Neuronal stem cell (in vitro differentiated cells): ENCODE measurements around the gene P2RY8.

Experiments
- DNase-seq: peaks from one replicate; pipeline ENCODE4 v3.0.0-alpha.2; 2013; ENCODE audit warnings: low spot score
- H2AFZ ChIP-seq: one replicate; pipeline ENCODE4 v1.6.1; 2013; ENCODE audit warnings: mild to moderate bottlenecking, low read length, inconsistent platforms
- H2AK5ac ChIP-seq: 2 replicates; pipeline ENCODE4 v1.6.1; 2013; ENCODE audit warnings: low read depth, mild to moderate bottlenecking, inconsistent platforms, low read length, moderate library complexity, mixed read lengths
- H2BK120ac ChIP-seq: 2 replicates; pipeline ENCODE4 v1.6.1; 2013; ENCODE audit warnings: low read depth, mild to moderate bottlenecking, inconsistent platforms, low read length, moderate library complexity, mixed read lengths
- H2BK12ac ChIP-seq: one replicate; pipeline ENCODE4 v1.6.1; 2013; ENCODE audit warnings: low read length, inconsistent platforms
- H2BK15ac ChIP-seq: 2 replicates; pipeline ENCODE4 v1.6.1; 2013; ENCODE audit warnings: mild to moderate bottlenecking, low read length, inconsistent platforms, mixed read lengths
- H2BK5ac ChIP-seq: one replicate; pipeline ENCODE4 v1.6.1; 2013; ENCODE audit warnings: inconsistent platforms, mild to moderate bottlenecking, low read length, moderate library complexity
- H3K14ac ChIP-seq: one replicate; pipeline ENCODE4 v1.6.1; 2013; ENCODE audit warnings: low read length, inconsistent platforms
- H3K18ac ChIP-seq: 2 replicates; pipeline ENCODE4 v1.6.1; 2013; ENCODE audit warnings: low read length, inconsistent platforms
- H3K23ac ChIP-seq: 2 replicates; pipeline ENCODE4 v1.6.1; 2013; ENCODE audit warnings: low read depth, mild to moderate bottlenecking, mixed read lengths, low read length, inconsistent platforms; ENCODE audit not compliant: poor library complexity
- H3K27ac ChIP-seq: replicated peaks from 3 replicates; pipeline ENCODE4 v1.5.1; 2013; ENCODE audit warnings: low read length, inconsistent platforms
- H3K27me3 ChIP-seq, 3 experiments: 2 replicates each; pipeline ENCODE4 v1.6.1; 2013; ENCODE audit warnings: low read length in 3 of 3, mild to moderate bottlenecking in 2 of 3, inconsistent platforms in 1 of 3, low read depth in 1 of 3, mixed read lengths in 1 of 3, moderate library complexity in 1 of 3; ENCODE audit not compliant: control insufficient read depth in 3 of 3, insufficient read depth in 3 of 3
- H3K36me3 ChIP-seq, 2 donors: replicated peaks in 1 of 2; 2 replicates each; pipeline ENCODE4 v1.6.1; 2013; ENCODE audit warnings: low read length in 2 of 2; ENCODE audit not compliant: control insufficient read depth in 2 of 2, insufficient read depth in 2 of 2
- H3K4ac ChIP-seq: 2 replicates; pipeline ENCODE4 v1.6.1; 2013; ENCODE audit warnings: inconsistent platforms, mild to moderate bottlenecking, low read length, moderate library complexity
- H3K4me1 ChIP-seq, 2 donors: 1 replicate in 1 of 2; 2 replicates in 1 of 2; pipeline ENCODE4 v1.6.1; 2013; ENCODE audit warnings: low read length in 2 of 2, low read depth in 1 of 2; ENCODE audit not compliant: control insufficient read depth in 2 of 2, insufficient read depth in 1 of 2
- H3K4me2 ChIP-seq: one replicate; pipeline ENCODE4 v1.6.1; 2013; ENCODE audit warnings: mild to moderate bottlenecking, low read length, inconsistent platforms; ENCODE audit not compliant: insufficient read depth, poor library complexity, severe bottlenecking
- H3K4me3 ChIP-seq, 2 donors: 2 replicates each; pipeline ENCODE4 v1.5.1; 2013; ENCODE audit warnings: low read length in 2 of 2, mild to moderate bottlenecking in 2 of 2, inconsistent platforms in 1 of 2, moderate library complexity in 1 of 2
- H3K79me1 ChIP-seq: one replicate; pipeline ENCODE4 v1.6.1; 2013; ENCODE audit warnings: low read depth, mild to moderate bottlenecking, inconsistent platforms, low read length, moderate library complexity
- H3K9ac ChIP-seq: one replicate; pipeline ENCODE4 v1.6.1; 2013; ENCODE audit warnings: mild to moderate bottlenecking, low read depth, low read length, inconsistent platforms; ENCODE audit not compliant: poor library complexity
- H3K9me3 ChIP-seq, 2 donors: replicated peaks in 1 of 2; 2 replicates each; pipeline versions ENCODE3 to v1.6.1; 2013; ENCODE audit warnings: low read length in 2 of 2, mild to moderate bottlenecking in 2 of 2, inconsistent platforms in 1 of 2, low read depth in 1 of 2, mixed read lengths in 1 of 2, moderate library complexity in 1 of 2; ENCODE audit not compliant: control insufficient read depth in 2 of 2, insufficient read depth in 1 of 2
- H4K8ac ChIP-seq: one replicate; pipeline ENCODE4 v1.6.1; 2013; ENCODE audit warnings: low read depth, mild to moderate bottlenecking, inconsistent platforms, low read length, moderate library complexity
- H4K91ac ChIP-seq: one replicate; pipeline ENCODE4 v1.6.1; 2013; ENCODE audit warnings: low read length, low read depth, mild to moderate bottlenecking, inconsistent platforms; ENCODE audit not compliant: poor library complexity
- WGBS, 2 donors: extraction: QIAGEN DNeasy Blood & Tissue Kit; methylation state at CpG; one replicate each; pipeline ENCODE4 v1.1.7; 2013; ENCODE audit warnings: missing lambda C conversion rate in 2 of 2, mixed read lengths in 1 of 2; ENCODE audit not compliant: insufficient read length in 2 of 2, insufficient replicate concordance in 1 of 2; ENCODE audit errors: extremely low coverage in 2 of 2; 5-methylcytosine and 5-hydroxymethylcytosine counted together

Gene P2RY8

DNA sequence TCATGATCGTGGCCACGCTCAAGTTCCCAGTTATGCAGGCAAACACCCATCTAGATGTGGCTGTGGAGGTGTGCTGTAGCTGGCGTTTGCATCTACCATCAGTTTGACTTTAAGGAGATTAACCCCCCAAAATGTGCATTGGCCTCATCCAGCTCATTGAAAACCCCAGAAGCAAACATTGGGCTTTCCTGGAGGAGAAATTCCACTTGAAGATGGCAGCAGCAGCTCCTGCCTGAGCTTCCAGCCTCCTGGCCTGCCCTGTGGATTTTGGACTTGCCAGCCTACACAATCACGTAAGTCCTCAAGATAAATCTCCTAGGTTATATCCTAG is 114.9 kb downstream of the P2RY8 start:
- H2BK15ac ChIP-seq, result no peak overlapping the region
- no peak overlapping the region for H4K8ac ChIP-seq
- H3K27ac ChIP-seq, result no peak overlapping the region
- H2BK120ac ChIP-seq, result no peak overlapping the region
- H3K4ac ChIP-seq, result no peak overlapping the region
- no peak for DNase-seq
- no peak overlapping the region for H3K18ac ChIP-seq
- peaks cover 62 to 92% of the 10 kb centered on the region in 2 donors for H3K36me3 ChIP-seq
- H3K23ac ChIP-seq, result no peak overlapping the region
- no peak overlapping the region for H4K91ac ChIP-seq
- H3K14ac ChIP-seq, result no peak overlapping the region
- no peak overlapping the region for H2AK5ac ChIP-seq
- H3K4me3 ChIP-seq, result no peak overlapping the region
- H2AFZ ChIP-seq, result no peak overlapping the region
- no peak overlapping the region for H2BK5ac ChIP-seq
- H3K4me2 ChIP-seq, result no peak overlapping the region
- H2BK12ac ChIP-seq, result no peak overlapping the region
- H3K27me3 ChIP-seq, result peaks cover 0 to 2% (median 0%) of the 10 kb centered on the region in 3 experiments
- H3K79me1 ChIP-seq, result no peaks in the 10 kb centered on the region
- no peaks in the 10 kb centered on the region for H3K4me1 ChIP-seq
- H3K9me3 ChIP-seq, result peaks cover 31 to 42% of the 10 kb centered on the region in 2 donors
- no peak overlapping the region for H3K9ac ChIP-seq
- no CpG with 5 or more reads among the region's 4 CpGs for WGBS, 2 donors

GRCh38 chrX:1421433-1422134 is 115.4 kb downstream of the P2RY8 start:
- Histone ChIP-seq H2BK120ac (no peak overlapping the region), H3K4me3 (no peak overlapping the region), H3K27me3 (peaks cover 0 to 2% (median 0%) of the 10 kb centered on the region in 3 experiments), H3K9me3 (peaks cover 31 to 46% of the 10 kb centered on the region in 2 donors), H3K23ac (no peak overlapping the region), H3K18ac (no peak overlapping the region), H3K36me3 (peaks cover 65 to 94% of the 10 kb centered on the region in 2 donors), H2BK12ac (no peak overlapping the region), H2AFZ (no peak overlapping the region), H2BK15ac (no peak overlapping the region), H2AK5ac (no peak overlapping the region), H3K14ac (no peak overlapping the region), H3K4ac (no peak overlapping the region), H3K4me2 (no peak overlapping the region), H3K9ac (no peak overlapping the region), H3K27ac (no peak overlapping the region), H4K91ac (no peak overlapping the region), H3K4me1 (no peaks in the 10 kb centered on the region), H4K8ac (no peak overlapping the region), H2BK5ac (no peak overlapping the region), H3K79me1 (peaks cover 1% of the 10 kb centered on the region)
- WGBS, 2 donors, result no CpG with 5 or more reads among the region's 19 CpGs
- no peak for DNase-seq

DNA sequence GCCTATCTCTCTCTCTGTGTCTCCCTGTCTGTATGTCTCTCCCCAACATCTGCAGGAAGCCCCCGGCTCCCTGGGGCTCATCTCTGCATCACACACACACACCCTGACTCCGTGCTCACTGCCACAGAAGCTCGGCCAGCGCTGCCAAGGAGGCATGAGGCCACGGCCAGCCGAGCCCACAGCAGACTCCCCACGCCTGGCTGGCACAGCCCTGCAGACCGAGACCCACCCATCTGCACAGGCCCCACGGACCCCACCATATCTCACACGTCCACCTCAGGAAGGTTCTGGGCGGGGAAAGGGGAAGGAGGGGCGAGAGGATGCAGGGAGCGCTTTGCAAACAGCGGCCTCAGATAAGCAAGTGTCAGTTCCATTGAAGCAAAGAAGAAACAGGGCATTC is 116.6 kb downstream of the P2RY8 start:
- H3K36me3 ChIP-seq, result peaks cover 68 to 92% of the 10 kb centered on the region in 2 donors

GRCh38 chrX:1419545-1420355 is 117.2 kb downstream of the P2RY8 start:
- peaks cover 62 to 86% of the 10 kb centered on the region in 2 donors for H3K36me3 ChIP-seq
- no peak overlapping the region for H2BK120ac ChIP-seq
- peak overlapping the region; percentile 73 for H4K8ac ChIP-seq
- no peak overlapping the region for H2BK15ac ChIP-seq
- H2BK5ac ChIP-seq, result no peak overlapping the region
- DNase-seq, result no peak
- peaks cover 31 to 50% of the 10 kb centered on the region in 2 donors for H3K9me3 ChIP-seq
- no peak overlapping the region for H3K14ac ChIP-seq
- H3K4ac ChIP-seq, result no peak overlapping the region
- H3K4me3 ChIP-seq, result no peak overlapping the region
- no peak overlapping the region for H3K9ac ChIP-seq
- no peak overlapping the region for H3K27ac ChIP-seq
- no peaks in the 10 kb centered on the region for H3K4me1 ChIP-seq
- no peak overlapping the region for H2BK12ac ChIP-seq
- peak overlapping the region; percentile 13 for H3K23ac ChIP-seq
- no peak overlapping the region for H2AK5ac ChIP-seq
- no peak overlapping the region for H3K4me2 ChIP-seq
- no peak overlapping the region for H2AFZ ChIP-seq
- H3K18ac ChIP-seq, result peak overlapping the region; percentile 42
- peaks cover 3% of the 10 kb centered on the region for H3K79me1 ChIP-seq
- no peaks in the 10 kb centered on the region for H3K27me3 ChIP-seq
- H4K91ac ChIP-seq, result no peak overlapping the region
- no CpG with 5 or more reads among the region's 19 CpGs for WGBS, 2 donors

More for the DNA sequence above, 116.6 kb downstream of the P2RY8 start:
- Histone ChIP-seq H4K91ac (no peak overlapping the region), H3K4me1 (no peaks in the 10 kb centered on the region), H2BK12ac (no peak overlapping the region), H3K4me3 (no peak overlapping the region), H3K23ac (peak overlapping the region; percentile 45), H3K9ac (no peak overlapping the region), H2AK5ac (no peak overlapping the region), H3K27ac (no peak overlapping the region), H2BK15ac (no peak overlapping the region), H3K4me2 (no peak overlapping the region), H2BK120ac (no peak overlapping the region), H3K4ac (no peak overlapping the region), H2BK5ac (no peak overlapping the region), H3K9me3 (peaks cover 31 to 53% of the 10 kb centered on the region in 2 donors), H3K14ac (no peak overlapping the region), H3K79me1 (peaks cover 3% of the 10 kb centered on the region), H3K18ac (no peak overlapping the region), H2AFZ (no peak overlapping the region), H3K27me3 (peaks cover 0 to 2% (median 0%) of the 10 kb centered on the region in 3 experiments), H4K8ac (no peak overlapping the region)
- WGBS, 2 donors, result no CpG with 5 or more reads among the region's 14 CpGs
- no peak for DNase-seq
